ACHN (cell line): ENCODE results near the gene SH3D19.
"Not testable (repeated sequence)": the region's sequence is repeated elsewhere in the genome, so short reads cannot be mapped to it uniquely, and the experiment has no call there.

Experiments used
- DNase-seq: peaks from one replicate; pipeline ENCODE4 v3.0.0-alpha.2; 2015
- in situ Hi-C: cut with HindIII; loops from 2 replicates; pipeline ENCODE4 v1.10.0; 2017; ENCODE audit warnings: low sequenced_read_pairs, low pct_ligation_motif_present, low pct_unique_long_range_greater_than_20kb

Gene SH3D19

DNA sequence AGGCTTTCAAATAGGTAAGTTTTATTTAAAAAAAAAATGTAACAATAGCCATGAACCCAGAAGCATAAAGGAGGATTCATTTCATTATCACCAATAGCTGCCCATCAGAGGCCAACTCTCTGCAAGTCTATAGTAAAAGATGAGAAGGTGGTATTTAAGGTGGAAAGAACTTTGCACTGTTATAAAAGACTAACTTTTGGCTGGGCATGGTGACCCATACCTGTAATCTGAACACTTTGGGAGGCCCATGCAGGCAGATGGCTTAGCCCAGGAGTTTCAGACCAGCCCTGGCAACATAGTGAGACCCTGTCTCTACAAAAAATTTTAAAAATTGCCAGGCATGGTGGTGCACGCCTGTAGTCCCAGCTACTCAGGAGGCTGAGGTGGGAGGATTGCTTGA is 182.6 kb downstream of the SH3D19 start:
- in situ Hi-C loops, result no loop called here
- DNase-seq, result no peak

- no peak for DNase-seq
- in situ Hi-C loops, result no loop called here
These were observed 185.6 kb downstream of the SH3D19 start for GRCh38 chr4:151139814-151140213.

DNA sequence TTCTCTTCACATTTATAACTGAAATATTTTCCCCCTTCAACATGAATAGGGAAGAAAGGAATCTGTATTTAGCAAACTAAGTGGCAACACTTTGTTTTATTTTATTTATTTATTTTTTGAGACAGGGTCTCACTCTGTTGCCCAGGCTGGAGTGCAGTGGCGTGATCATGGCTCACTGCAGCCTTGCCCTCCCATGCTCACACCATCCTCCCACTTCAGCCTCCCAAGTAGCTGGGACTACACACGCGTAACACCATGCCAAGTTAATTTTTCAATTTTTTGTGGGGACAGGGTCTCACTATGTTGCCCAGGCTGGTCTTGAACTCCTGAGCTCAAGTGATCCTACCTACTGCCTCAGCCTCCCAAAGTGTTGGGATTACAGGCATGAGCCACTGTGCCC is 189.4 kb downstream of the SH3D19 start:
- DNase-seq, in situ Hi-C loops: not testable (repeated sequence)

GRCh38 chr4:151133311-151133710 is 192.1 kb downstream of the SH3D19 start:
- in situ Hi-C loops, result no loop called here
- no peak for DNase-seq

GRCh38 chr4:151129796-151130195 is 195.6 kb downstream of the SH3D19 start:
- in situ Hi-C loops, result no loop called here
- no peak for DNase-seq

DNA sequence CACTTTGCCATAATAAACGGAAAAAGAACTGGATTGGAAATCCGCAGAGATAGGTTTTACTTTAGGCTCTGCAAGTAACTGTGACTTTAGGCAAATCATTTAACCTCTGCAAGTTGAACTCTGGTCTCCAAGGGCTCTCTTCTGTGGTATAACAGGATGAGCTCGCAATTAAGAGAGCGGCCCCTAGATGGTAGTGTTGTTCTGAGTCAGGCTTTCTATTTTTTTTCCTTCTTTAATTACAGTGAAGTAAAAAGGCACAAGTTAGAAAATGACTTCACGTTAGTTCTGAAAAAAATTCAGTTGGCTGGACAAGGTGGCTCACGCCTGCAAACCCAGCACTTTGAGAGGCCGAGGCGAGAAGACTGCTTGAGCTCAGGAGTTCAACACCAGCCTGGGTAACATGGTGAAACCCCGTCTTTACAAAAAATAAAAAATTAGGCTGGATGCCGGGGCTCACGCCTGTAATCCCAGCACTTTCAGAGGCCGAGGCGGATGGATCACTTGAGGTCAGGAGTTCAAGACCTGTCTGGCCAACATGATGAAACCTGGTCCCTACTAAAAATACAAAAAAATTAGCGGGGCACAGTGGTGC is 207.9 kb downstream of the SH3D19 start:
- DNase-seq, result peak; percentile 67
- in situ Hi-C loops, result no loop called here

DNA sequence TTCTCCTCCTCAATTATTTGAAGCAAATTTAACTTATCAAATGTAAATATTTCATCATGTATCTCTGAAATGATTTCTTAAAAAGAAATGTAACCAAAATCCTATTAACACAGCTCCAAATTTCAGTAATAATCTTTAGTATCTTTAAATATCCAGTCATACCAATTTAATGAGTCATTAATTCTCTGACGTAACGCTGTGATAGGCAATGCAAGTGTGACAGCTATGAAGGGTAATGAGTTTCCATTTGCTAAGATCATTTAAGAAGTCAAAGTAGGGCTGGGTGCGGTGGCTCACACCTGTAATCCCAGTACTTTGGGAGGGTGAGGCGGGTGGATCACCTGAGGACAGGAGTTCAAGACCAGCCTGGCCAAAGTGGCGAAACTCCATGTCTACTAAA is 210.4 kb downstream of the SH3D19 start:
- DNase-seq, result no peak
- in situ Hi-C loops, result no loop called here

GRCh38 chr4:151114338-151114737 is 211.1 kb downstream of the SH3D19 start:
- in situ Hi-C loops, result no loop called here

DNA sequence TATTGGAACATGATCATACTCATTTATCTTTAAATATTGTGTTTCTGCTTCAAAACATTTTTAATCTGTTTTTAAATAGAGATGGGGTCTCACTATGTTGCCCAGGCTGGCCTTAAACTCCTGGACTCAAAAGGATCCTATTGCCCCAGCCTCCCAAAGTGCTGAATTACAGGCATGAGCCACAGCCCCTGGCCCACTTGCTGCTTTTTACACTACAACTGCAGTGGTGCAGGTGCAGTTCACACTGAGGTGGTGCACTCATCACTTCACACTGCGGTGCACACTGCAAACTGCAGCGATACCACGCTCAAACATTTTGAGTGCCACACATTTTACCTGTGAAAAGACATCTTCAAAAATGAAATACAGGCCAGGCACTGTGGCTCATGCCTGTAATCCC is 215.2 kb downstream of the SH3D19 start:
- DNase-seq, result no peak
- in situ Hi-C loops, result no loop called here

More at GRCh38 chr4:151114338-151114737, 211.1 kb downstream of the SH3D19 start:
- no peak for DNase-seq

DNA sequence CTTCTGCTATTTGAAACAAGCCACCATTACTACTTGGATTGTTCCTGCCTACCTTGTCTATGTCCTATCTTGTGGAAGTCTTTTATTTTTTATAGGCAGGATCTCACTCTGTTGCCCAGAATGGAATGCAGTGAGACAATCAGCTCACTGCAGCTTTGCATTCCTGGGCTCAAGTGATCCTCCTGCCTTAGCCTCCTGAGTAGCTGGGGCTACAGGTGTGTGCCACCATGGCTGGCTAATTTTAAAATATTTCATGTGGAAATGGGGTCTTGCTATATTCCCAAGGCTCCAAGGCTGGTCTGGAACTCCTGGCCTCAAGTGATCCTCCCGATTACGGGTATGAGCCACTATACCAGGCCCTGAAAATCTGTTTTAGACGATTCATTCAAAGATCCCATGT is 218.3 kb downstream of the SH3D19 start:
- DNase-seq, result no peak
- in situ Hi-C loops, result no loop called here

DNA sequence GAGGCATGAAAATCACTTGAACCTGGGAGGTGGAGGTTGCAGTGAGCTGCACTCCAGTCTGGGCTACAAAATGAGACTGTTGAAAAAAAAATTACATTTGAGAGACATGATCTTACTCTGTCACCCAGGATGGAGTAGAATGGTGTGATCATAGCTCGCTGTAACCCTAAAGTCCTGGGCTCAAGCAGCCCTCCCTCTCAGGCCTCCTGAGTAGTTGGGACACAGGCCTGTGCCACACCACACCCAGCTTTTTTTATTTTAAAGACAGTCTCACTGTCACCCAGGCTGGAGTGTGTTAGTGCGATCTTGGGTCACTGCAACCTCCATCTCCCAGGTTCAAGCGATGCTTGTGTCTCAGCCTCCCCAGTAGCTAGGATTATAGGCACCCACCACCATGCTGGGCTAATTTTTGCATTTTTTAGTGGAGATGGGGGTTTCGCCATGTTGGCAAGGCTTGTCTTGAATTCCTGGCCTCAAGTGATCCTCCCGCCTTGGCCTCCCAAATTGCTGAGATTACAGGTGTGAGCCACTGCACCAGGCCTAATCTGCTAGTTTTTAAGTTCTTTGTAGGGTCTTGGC is 219.9 kb downstream of the SH3D19 start:
- in situ Hi-C loops, result no loop called here
- no peak for DNase-seq

GRCh38 chr4:151104621-151105020 is 220.8 kb downstream of the SH3D19 start:
- no peak for DNase-seq
- in situ Hi-C loops, result no loop called here

DNA sequence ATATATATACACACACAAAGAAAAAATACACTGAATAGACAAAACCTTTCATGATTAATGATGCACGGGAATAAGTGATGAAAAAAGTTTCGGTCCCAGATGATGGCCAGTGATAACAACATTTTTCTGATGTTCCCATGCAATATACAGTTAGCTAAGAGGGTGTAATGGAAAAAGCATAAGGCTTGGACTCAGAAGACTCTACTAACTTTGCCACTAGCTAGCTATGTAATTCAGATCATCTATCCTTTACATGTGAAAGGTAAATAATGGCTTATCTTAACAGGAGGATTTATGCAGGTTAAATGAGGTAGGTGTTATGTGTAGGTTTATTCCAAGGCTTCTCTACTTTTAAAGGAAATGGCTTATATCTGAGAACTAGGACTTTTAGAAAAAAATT is 221.6 kb downstream of the SH3D19 start:
- no peak for DNase-seq
- in situ Hi-C loops, result no loop called here

- in situ Hi-C loops, result no loop called here
- DNase-seq, result no peak
These were observed 224.9 kb downstream of the SH3D19 start for GRCh38 chr4:151100531-151100930.

GRCh38 chr4:151099976-151100417 is 225.4 kb downstream of the SH3D19 start:
- DNase-seq, result peak; percentile 22
- in situ Hi-C loops, result no loop called here

GRCh38 chr4:151099229-151099975 is 226.0 kb downstream of the SH3D19 start, which contains the start of gene RPS3A:
Gene RPS3A (plus strand): TSS chr4:151099628. CDS start chr4:151099653, 25 bp downstream.
- in situ Hi-C loops, result no loop called here
- peak; percentile 92 for DNase-seq

GRCh38 chr4:151098979-151099228 is 226.5 kb downstream of the SH3D19 start:
- in situ Hi-C loops, result no loop called here
- no peak for DNase-seq

- in situ Hi-C loops, result no loop called here
- DNase-seq, result no peak
These were observed 227.6 kb downstream of the SH3D19 start for GRCh38 chr4:151097759-151098158.

- in situ Hi-C loops, result no loop called here
- DNase-seq, result no peak
These were observed 230.3 kb downstream of the SH3D19 start for GRCh38 chr4:151095142-151095541.

DNA sequence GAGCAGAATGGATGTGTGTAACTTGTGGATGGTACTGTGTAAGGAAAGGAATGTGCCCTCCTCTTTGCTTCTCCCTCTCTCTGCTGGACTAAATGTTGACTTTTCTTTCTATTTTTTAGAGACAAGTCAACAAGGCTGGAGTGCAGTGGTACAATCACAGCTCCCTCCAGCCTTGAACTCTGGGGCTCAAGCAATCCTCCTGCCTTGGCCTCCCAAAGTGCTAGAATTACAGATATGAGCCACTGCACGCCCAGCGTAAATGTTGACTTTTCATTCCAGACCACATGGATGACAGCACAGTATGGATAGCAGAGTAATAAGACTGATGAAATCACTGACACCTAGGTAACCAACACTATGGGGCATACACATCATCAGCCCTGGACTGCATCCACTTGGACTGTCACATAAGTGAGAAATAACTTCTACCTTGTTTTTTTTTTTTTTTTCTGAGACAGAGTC is 231.1 kb downstream of the SH3D19 start:
- DNase-seq, result no peak

More for the DNA sequence above, 231.1 kb downstream of the SH3D19 start:
- in situ Hi-C loops, result no loop called here
